Stimulated activated CD4-positive, alpha-beta T cell treated with anti-CD3 and anti-CD28 coated beads, TNF-alpha, amount 100 ng/mL, for 24 hours (primary cell): Measurements from ENCODE around the gene CEP57L1.
A peak's percentile ranks its signal among the peaks of the same experiment; 100 is the strongest.
"Not testable (repeated sequence)": the region's sequence is repeated elsewhere in the genome, so short reads cannot be mapped to it uniquely, and the experiment has no call there.

Source experiments
- DNase-seq, 3 experiments: peaks; one replicate each; pipeline ENCODE4 v3.0.0-alpha.2; 2020; ENCODE audit warnings: low read depth in 3 of 3

The CEP57L1 gene

GRCh38 chr6:109073344-109074132, 21.8 kb upstream of the CEP57L1 start:
- DNase-seq = peak in 1 of 3 experiments; percentile 46

- DNase-seq = no peak
Observed at GRCh38 chr6:109074133-109074415, 21.2 kb upstream of the CEP57L1 start.

GRCh38 chr6:109075934-109076333, 19.4 kb upstream of the CEP57L1 start:
- DNase-seq = no peak

GRCh38 chr6:109076377-109076776, 18.9 kb upstream of the CEP57L1 start:
- DNase-seq = no peak

DNA sequence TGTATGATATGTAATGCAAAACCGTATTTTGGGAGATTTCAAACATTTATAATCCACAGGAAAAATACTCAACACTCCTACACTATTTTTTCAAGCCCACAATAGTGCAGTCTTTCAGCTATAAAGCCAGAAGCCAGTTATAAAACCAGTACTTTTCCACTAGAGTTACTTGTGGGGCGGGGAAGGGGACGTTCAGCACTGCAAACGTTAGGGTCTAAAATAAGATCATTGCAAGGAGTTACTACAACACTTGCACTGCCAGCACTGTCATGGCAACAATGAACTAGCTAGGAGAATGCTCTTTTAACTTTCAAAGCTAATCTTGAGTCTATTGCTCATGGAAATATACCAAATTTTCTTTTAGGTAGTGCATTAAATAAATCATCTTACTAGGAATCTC, 15.3 kb upstream of the CEP57L1 start:
- DNase-seq = no peak

DNA sequence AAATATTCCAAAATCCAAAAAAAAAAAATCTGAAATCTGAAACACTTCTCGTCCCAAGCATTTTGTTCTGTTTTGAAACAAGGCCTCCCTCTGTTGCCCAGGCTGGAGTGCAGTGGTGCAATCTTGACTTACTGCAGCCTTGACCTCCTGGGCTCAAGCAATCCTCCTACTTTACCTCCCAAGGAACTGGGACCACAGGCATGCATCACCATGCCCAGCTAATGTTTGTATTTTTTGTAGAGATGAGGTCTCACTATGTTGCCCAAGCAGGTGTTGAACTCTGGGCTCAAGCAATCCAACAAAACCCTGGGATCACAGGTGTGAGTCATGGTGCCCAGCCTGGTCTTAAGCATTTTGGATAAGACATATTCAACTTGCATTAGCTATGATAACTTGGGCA, 14.3 kb upstream of the CEP57L1 start:
- DNase-seq = no peak

GRCh38 chr6:109081516-109082187, 13.7 kb upstream of the CEP57L1 start:
- no peak for DNase-seq

- no peak for DNase-seq
Observed at GRCh38 chr6:109082188-109082577, 13.1 kb upstream of the CEP57L1 start.

GRCh38 chr6:109083657-109084056, 11.7 kb upstream of the CEP57L1 start:
- no peak for DNase-seq

DNA sequence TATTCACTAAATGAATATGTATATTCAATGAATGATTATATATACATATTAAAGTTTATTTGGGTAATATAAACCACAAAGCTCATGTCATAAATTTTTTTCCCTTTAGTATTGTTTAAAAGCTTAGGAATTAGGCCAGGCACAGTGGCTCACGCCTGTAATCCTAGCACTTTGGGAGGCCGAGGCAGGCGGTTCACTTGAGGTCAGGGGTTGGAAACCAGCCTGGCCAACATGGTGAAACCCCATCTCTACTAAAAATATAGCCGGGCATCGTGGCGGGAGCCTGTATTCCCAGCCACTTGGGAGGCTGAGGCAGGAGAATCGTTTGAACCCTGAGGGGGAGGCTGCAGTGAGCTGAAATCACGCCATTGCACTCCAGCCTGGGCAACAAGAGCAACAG, 11.2 kb upstream of the CEP57L1 start:
- not testable (repeated sequence) for DNase-seq

- DNase-seq = no peak
Observed at GRCh38 chr6:109087661-109088264, 7.5 kb upstream of the CEP57L1 start.

GRCh38 chr6:109088995-109089394, 6.3 kb upstream of the CEP57L1 start:
- DNase-seq = no peak

GRCh38 chr6:109091314-109092024, 3.8 kb upstream of the CEP57L1 start:
- no peak for DNase-seq

- DNase-seq = no peak
Observed at GRCh38 chr6:109092074-109092473, 3.2 kb upstream of the CEP57L1 start.

- DNase-seq = no peak
Observed at GRCh38 chr6:109093732-109094415, 1.4 kb upstream of the CEP57L1 start.

GRCh38 chr6:109094416-109095035, 781 bp upstream of the CEP57L1 start, which contains the start of gene SESN1:
TSS of gene SESN1 (minus strand) at chr6:109094846. CDS start at chr6:109094073, 773 bp downstream.
- DNase-seq = peak; percentile 70 to 88 (median 74)

DNA sequence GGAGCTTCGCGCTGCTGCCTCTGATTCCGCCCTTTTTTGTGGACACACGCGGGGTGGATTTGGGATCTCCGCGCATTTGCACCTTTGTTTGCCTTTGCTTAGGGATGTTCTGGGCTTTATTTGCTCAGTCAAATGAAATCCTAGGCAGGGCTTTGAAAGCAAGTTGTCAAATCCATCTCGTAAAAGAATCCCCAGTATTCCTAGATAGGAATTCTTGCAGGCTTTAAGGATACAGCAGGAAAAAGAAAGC, 453 bp downstream of the CEP57L1 start:
- no peak for DNase-seq

DNA sequence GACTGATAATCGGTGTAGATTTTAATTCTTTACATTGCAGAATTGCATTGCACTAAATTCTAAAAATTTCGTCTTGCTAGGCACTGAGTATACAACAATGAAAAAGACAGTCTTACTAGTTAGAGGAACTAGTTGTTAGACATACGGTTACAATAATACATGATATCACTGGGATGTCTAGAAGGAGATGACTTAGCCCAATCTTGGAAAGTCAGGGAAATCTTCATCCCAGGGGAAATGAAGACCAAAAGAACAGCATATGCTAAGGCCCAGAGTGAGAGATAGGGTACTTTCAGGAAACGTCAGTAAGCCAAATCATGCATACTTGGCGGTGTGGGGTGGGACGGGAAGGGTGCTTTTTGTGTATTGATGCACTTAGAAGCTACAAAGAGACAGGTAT, 901 bp downstream of the CEP57L1 start:
- no peak for DNase-seq

DNA sequence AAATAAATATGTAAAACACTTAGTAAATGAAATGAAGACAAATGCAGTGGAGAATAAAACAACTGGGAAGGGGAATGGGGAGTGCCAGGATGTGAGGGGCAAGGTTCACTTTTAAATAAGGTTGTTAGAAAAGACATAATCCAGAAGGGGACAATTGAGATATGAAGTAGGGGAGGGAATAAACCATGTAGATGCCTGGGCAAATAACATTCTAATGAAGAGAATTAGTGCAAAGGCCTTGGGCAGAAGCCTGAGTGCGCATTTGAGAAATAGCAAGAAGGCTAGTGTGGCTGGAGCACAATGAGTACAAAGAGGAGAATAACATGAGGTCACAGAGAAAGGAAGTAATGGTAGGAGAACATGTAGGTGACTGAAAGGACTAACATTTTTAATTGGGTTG, 2.4 kb downstream of the CEP57L1 start:
- no peak for DNase-seq

- no peak for DNase-seq
Observed at GRCh38 chr6:109102762-109103161, 7.5 kb downstream of the CEP57L1 start.

DNA sequence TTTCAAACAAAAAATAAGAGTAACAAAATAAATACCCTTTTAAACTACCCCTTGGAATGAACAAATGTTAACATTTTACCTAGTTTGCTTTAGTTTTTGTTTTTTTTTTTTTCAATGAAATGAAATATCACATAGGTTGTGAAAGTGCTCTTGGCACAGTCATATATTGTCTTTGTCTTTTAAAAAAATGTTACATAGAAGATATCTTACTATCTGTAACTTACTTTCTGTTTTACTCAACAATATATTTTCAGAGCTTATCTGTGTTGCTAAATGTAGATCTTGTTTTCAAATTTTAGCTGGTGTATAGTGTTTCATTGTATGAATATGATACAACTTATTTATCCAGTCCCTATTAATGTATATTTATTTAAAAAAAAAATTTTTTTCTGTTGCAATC, 8.6 kb downstream of the CEP57L1 start:
- no peak for DNase-seq

DNA sequence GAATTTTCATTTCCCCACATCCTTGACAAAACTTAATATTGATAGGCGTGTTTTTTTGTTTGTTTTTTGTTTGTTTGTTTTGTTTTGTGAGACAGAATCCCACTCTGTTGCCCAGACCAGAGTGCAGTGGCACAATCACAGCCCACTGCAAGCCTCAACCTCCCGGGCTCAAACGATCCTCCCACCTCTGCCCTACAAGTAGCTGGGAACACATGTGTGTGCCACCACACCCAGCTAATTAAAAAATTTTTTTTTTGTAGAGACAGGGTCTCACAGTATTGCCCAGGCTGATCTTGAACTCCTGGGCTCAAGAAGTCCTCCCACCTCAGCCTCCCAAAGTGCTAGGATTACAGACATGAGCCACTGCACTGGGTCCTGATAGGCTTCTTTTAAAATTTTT, 9.2 kb downstream of the CEP57L1 start:
- no peak for DNase-seq
